Ishikawa (cell line): ENCODE results near the gene AFF2.

Source experiments
- CEBPB ChIP-seq: IDR thresholded peaks from 2 replicates; pipeline ENCODE4 v1.6.1; 2012
- CREB1 ChIP-seq: IDR thresholded peaks from 2 replicates; pipeline ENCODE4 v1.6.1; 2012; ENCODE audit warnings: low read depth
- EGR1 ChIP-seq: IDR thresholded peaks from 2 replicates; pipeline ENCODE4 v1.6.1; 2012
- EP300 ChIP-seq: IDR thresholded peaks from 2 replicates; pipeline ENCODE4 v1.6.1; 2012; ENCODE audit warnings: borderline replicate concordance
- FOXM1 ChIP-seq: IDR thresholded peaks from 2 replicates; pipeline ENCODE4 v1.6.1; 2012; ENCODE audit warnings: low read depth, borderline replicate concordance
- MAX ChIP-seq: IDR thresholded peaks from 2 replicates; pipeline ENCODE4 v1.6.1; 2012
- NFIC ChIP-seq: IDR thresholded peaks from 2 replicates; pipeline ENCODE4 v1.6.1; 2012
- RAD21 ChIP-seq: IDR thresholded peaks from 2 replicates; pipeline ENCODE4 v1.6.1; 2012; ENCODE audit warnings: low read depth
- REST ChIP-seq: IDR thresholded peaks from 2 replicates; pipeline ENCODE4 v1.6.1; 2012; ENCODE audit warnings: low read depth, mild to moderate bottlenecking
- TAF1 ChIP-seq: IDR thresholded peaks from 2 replicates; pipeline ENCODE4 v1.6.1; 2012; ENCODE audit warnings: low read depth, mild to moderate bottlenecking
- TCF12 ChIP-seq: IDR thresholded peaks from 2 replicates; pipeline ENCODE4 v1.6.1; 2012; ENCODE audit warnings: low read depth
- TEAD4 ChIP-seq: IDR thresholded peaks from 2 replicates; pipeline ENCODE4 v1.6.1; 2012
- USF1 ChIP-seq: IDR thresholded peaks from 2 replicates; pipeline ENCODE4 v1.6.1; 2012
- YY1 ChIP-seq: IDR thresholded peaks from 2 replicates; pipeline ENCODE4 v1.6.1; 2012; ENCODE audit warnings: low read depth
- ZBTB7A ChIP-seq: IDR thresholded peaks from 2 replicates; pipeline ENCODE4 v1.6.1; 2012; ENCODE audit warnings: low read depth

AFF2 gene

GRCh38 chrX:148961985-148962384, 461.6 kb downstream of the AFF2 start:
- no peak for TF ChIP-seq TEAD4
- no peak for TF ChIP-seq USF1
- TF ChIP-seq EP300 = no peak
- TF ChIP-seq REST = no peak
- no peak for TF ChIP-seq ZBTB7A
- TF ChIP-seq NFIC = no peak
- TF ChIP-seq EGR1 = no peak
- TF ChIP-seq CREB1 = no peak
- TF ChIP-seq TCF12 = no peak
- TF ChIP-seq YY1 = no peak
- TF ChIP-seq CEBPB = no peak
- no peak for TF ChIP-seq MAX
- TF ChIP-seq TAF1 = no peak

GRCh38 chrX:148976571-148977400, 476.4 kb downstream of the AFF2 start:
- no peak for TF ChIP-seq EGR1
- no peak for TF ChIP-seq RAD21
- no peak for TF ChIP-seq MAX

- TF ChIP-seq ZBTB7A (no peak), REST (no peak), USF1 (no peak), MAX (no peak), RAD21 (no peak), CREB1 (no peak), YY1 (no peak), EGR1 (no peak), EP300 (no peak), NFIC (no peak), TCF12 (no peak)
Observed at GRCh38 chrX:148979786-148980185, 479.4 kb downstream of the AFF2 start.

GRCh38 chrX:148984238-148984637, 483.8 kb downstream of the AFF2 start:
- no peak for TF ChIP-seq RAD21
- TF ChIP-seq TAF1 = no peak
- TF ChIP-seq EGR1 = no peak
- no peak for TF ChIP-seq EP300
- TF ChIP-seq REST = no peak
- no peak for TF ChIP-seq FOXM1
- TF ChIP-seq TEAD4 = no peak
- no peak for TF ChIP-seq ZBTB7A
- TF ChIP-seq USF1 = no peak
- no peak for TF ChIP-seq NFIC
- TF ChIP-seq CREB1 = no peak
- TF ChIP-seq CEBPB = no peak
- no peak for TF ChIP-seq TCF12
- TF ChIP-seq MAX = no peak
